HepG2 (cell line): Measurements from ENCODE around the gene AKTIP. TPM values are rescaled to one million over a fixed set of nuclear protein-coding genes. Genes with fewer than 3 reads are reported as not detected.
"Not testable (repeated sequence)": the region's sequence is repeated elsewhere in the genome, so short reads cannot be mapped to it uniquely, and the experiment has no call there.

Experiments
- ATAC-seq: fragments of 200-7000 bp; cut with Tn5 transposase; 3 replicates; pipeline ENCODE4 v1.9.1; 2020; ENCODE audit warnings: mild to moderate bottlenecking, moderate library complexity
- BruUV-seq: library from RNA; stranded (reverse); fragments of 400-500 nt; replicated peaks from 2 replicates; lab custom pipeline; 2021; lab: Mats Ljungman, UMichigan
- CTCF ChIA-PET: fragments of 300-600 bp; formaldehyde crosslinking; extraction: SDS; loops from one replicate; lab custom pipeline; 2021; ENCODE audit warnings: low total read pairs, inconsistent platforms, low intra/inter-chr PET ratio; lab: Yijun Ruan, JAX
- POLR2A ChIA-PET: fragments of 350-600 bp; sonication (Branson Sonifier 250); formaldehyde crosslinking; loops from one replicate; lab custom pipeline; 2020; ENCODE audit warnings: antibody characterized with exemption, inconsistent platforms; lab: Yijun Ruan, JAX
- DNase-seq: peaks from one replicate; pipeline ENCODE4 v3.0.0-alpha.2; 2015; ENCODE audit warnings: low spot score
- FAIRE-seq: peaks from 3 replicates; lab custom pipeline; 2011; peaks lifted over from hg19 to GRCh38; lab: Jason Lieb, UNC
- H2AFZ ChIP-seq: one replicate; pipeline ENCODE4 v1.6.1; 2011; ENCODE audit warnings: low read length, inconsistent platforms
- H3K27ac ChIP-seq: fragments of 300-600 bp; 3 replicates; pipeline ENCODE4 v1.8.0; 2011; ENCODE audit warnings: mixed run types, mild to moderate bottlenecking, mixed read lengths, low read length, inconsistent platforms; ENCODE audit not compliant: insufficient read depth; ENCODE audit errors: extremely low read length
- H3K27me3 ChIP-seq, 2 experiments: fragments of 200-600 bp in 1 of 2; 2 replicates in 1 of 2; 3 replicates in 1 of 2; pipeline versions ENCODE4 v1.6.0 to v1.8.0; 2011; ENCODE audit warnings: low read length in 2 of 2, mild to moderate bottlenecking in 2 of 2, moderate library complexity in 2 of 2, inconsistent platforms in 1 of 2; ENCODE audit not compliant: insufficient read depth in 2 of 2, control insufficient read depth in 1 of 2
- H3K36me3 ChIP-seq, 2 experiments: fragments of 200-600 bp in 1 of 2; replicated peaks in 1 of 2; 2 replicates in 1 of 2; 3 replicates in 1 of 2; pipeline versions ENCODE4 v1.5.1 to v1.8.0; 2011; ENCODE audit warnings: low read length in 2 of 2, inconsistent platforms in 1 of 2; ENCODE audit not compliant: insufficient read depth in 2 of 2, control insufficient read depth in 1 of 2
- H3K4me1 ChIP-seq: 2 replicates; pipeline ENCODE4 v1.5.1; 2012; ENCODE audit warnings: low read length, inconsistent platforms; ENCODE audit not compliant: insufficient read depth
- H3K4me2 ChIP-seq: 2 replicates; pipeline ENCODE4 v1.6.0; 2011; ENCODE audit warnings: low read depth, low read length, inconsistent platforms
- H3K4me3 ChIP-seq, 3 experiments: fragments of 200-600 bp in 1 of 3; sonication (generic), shearing (Covaris generic) in 1 of 3; replicated peaks in 1 of 3; 2 replicates each; pipeline ENCODE4 v1.5.1; 2011 to 2016; ENCODE audit warnings: low read length in 3 of 3, inconsistent platforms in 2 of 3, low read depth in 2 of 3, mild to moderate bottlenecking in 2 of 3, control low read depth in 1 of 3, mixed read lengths in 1 of 3; ENCODE audit not compliant: insufficient read depth in 1 of 3
- H3K79me2 ChIP-seq: one replicate; pipeline ENCODE4 v1.6.1; 2011; ENCODE audit warnings: low read length, inconsistent platforms; ENCODE audit not compliant: insufficient read depth
- H3K9ac ChIP-seq: 2 replicates; pipeline ENCODE4 v1.6.0; 2011; ENCODE audit warnings: mild to moderate bottlenecking, low read depth, low read length, inconsistent platforms; ENCODE audit not compliant: insufficient read depth
- H3K9me3 ChIP-seq: 2 replicates; pipeline ENCODE4 v1.5.1; 2012; ENCODE audit warnings: mild to moderate bottlenecking, low read length
- H4K20me1 ChIP-seq: 2 replicates; pipeline ENCODE4 v1.6.0; 2011; ENCODE audit warnings: inconsistent platforms, mild to moderate bottlenecking, low read length, moderate library complexity; ENCODE audit not compliant: insufficient read depth
- WGBS: methylation state at CpG from one replicate; pipeline ENCODE4 v1.1.6; 2017; ENCODE audit warnings: low lambda C conversion rate; 5-methylcytosine and 5-hydroxymethylcytosine counted together
- in situ Hi-C: cut with HindIII; loops from 2 replicates; pipeline ENCODE4 v1.10.0; 2017; ENCODE audit warnings: low pct_unique_long_range_greater_than_20kb; ENCODE audit not compliant: extremely low pct_ligation_motif_present
- intact Hi-C: fragments of 100-400 bp; cut with micrococcal nuclease; formaldehyde crosslinking; loops from one replicate; pipeline ENCODE4 v1.10.0; 2022; ENCODE audit not compliant: unreplicated experiment
- polyA plus RNA-seq, 8 experiments: library from polyadenylated mRNA; depleted of rRNA in 3 of 8; stranded (reverse) in 7 of 8; unstranded in 1 of 8; fragments of >200 nt; fragmentation: Illumina TruSeq in 4 of 8; extraction: Trizol in 4 of 8; gene quantifications; 2 replicates each; pipeline versions ENCODE4 v1.2.1 to v1.2.3, GENCODE V29; 2011 to 2016; ENCODE audit warnings: low read depth in 4 of 8, missing spikeins in 1 of 8, mixed read lengths in 1 of 8; ENCODE audit not compliant: insufficient read depth in 1 of 8
- total RNA-seq, 5 experiments: library from RNA; depleted of rRNA; stranded (reverse); fragments of >200 nt; fragmentation: Illumina TruSeq; extraction: Trizol; gene quantifications; 2 replicates each; pipeline ENCODE4 v1.2.3, GENCODE V29; 2016; ENCODE audit warnings: low read depth in 1 of 5
- TF ChIP-seq, protein P1 (sequence below): sonication (generic); formaldehyde crosslinking; IDR thresholded peaks from 2 replicates; pipeline ENCODE4 v1.5.1; 2020; ENCODE audit warnings: mild to moderate bottlenecking, missing genetic modification reagents, moderate library complexity
- TF ChIP-seq, protein P2 (sequence below): sonication (generic); formaldehyde crosslinking; IDR thresholded peaks from 2 replicates; pipeline ENCODE4 v1.9.0; 2022; ENCODE audit warnings: missing genetic modification reagents, mild to moderate bottlenecking, borderline replicate concordance

AKTIP gene
- total and polyA plus RNA-seq, 2 of the 13 experiments (the other 11 are each of a cell fraction or from before 2014, with no cell fraction given), result 28.8 to 49.0 TPM

DNA sequence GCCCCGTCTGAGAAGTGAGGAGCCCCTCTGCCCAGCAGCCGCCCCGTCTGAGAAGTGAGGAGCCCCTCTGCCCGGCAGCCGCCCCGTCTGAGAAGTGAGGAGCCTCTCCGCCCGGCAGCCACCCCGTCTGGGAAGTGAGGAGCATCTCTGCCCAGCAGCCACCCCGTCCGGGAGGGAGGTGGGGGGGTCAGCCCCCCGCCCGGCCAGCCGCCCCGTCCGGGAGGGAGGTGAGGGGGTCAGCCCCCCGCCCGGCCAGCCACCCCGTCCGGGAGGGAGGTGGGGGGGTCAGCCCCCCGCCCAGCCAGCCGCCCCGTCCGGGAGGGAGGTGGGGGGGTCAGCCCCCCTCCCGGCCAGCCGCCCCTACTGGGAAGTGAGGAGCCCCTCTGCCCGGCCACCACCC, 36.3 kb upstream of the AKTIP start:
- Histone ChIP-seq H3K4me2 (0 out of 2 replicates have a peak overlapping the region, but pooled peaks have one; percentile 43), H3K4me1 (peaks cover 52% of the 10 kb centered on the region), H3K27ac (peak overlapping the region; percentile 48)
- H3K36me3 ChIP-seq, H2AFZ ChIP-seq, H3K4me3 ChIP-seq, H3K27me3 ChIP-seq, CTCF ChIA-PET, POLR2A ChIA-PET, ATAC-seq, DNase-seq, BruUV-seq, H4K20me1 ChIP-seq, intact Hi-C loops, H3K9ac ChIP-seq, in situ Hi-C loops, FAIRE-seq, H3K79me2 ChIP-seq, H3K9me3 ChIP-seq: not testable (repeated sequence)
- TF ChIP-seq, protein P1, sequence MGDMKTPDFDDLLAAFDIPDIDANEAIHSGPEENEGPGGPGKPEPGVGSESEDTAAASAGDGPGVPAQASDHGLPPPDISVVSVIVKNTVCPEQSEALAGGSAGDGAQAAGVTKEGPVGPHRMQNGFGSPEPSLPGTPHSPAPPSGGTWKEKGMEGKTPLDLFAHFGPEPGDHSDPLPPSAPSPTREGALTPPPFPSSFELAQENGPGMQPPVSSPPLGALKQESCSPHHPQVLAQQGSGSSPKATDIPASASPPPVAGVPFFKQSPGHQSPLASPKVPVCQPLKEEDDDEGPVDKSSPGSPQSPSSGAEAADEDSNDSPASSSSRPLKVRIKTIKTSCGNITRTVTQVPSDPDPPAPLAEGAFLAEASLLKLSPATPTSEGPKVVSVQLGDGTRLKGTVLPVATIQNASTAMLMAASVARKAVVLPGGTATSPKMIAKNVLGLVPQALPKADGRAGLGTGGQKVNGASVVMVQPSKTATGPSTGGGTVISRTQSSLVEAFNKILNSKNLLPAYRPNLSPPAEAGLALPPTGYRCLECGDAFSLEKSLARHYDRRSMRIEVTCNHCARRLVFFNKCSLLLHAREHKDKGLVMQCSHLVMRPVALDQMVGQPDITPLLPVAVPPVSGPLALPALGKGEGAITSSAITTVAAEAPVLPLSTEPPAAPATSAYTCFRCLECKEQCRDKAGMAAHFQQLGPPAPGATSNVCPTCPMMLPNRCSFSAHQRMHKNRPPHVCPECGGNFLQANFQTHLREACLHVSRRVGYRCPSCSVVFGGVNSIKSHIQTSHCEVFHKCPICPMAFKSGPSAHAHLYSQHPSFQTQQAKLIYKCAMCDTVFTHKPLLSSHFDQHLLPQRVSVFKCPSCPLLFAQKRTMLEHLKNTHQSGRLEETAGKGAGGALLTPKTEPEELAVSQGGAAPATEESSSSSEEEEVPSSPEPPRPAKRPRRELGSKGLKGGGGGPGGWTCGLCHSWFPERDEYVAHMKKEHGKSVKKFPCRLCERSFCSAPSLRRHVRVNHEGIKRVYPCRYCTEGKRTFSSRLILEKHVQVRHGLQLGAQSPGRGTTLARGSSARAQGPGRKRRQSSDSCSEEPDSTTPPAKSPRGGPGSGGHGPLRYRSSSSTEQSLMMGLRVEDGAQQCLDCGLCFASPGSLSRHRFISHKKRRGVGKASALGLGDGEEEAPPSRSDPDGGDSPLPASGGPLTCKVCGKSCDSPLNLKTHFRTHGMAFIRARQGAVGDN, result peak; percentile 40
- TF ChIP-seq, protein P2, sequence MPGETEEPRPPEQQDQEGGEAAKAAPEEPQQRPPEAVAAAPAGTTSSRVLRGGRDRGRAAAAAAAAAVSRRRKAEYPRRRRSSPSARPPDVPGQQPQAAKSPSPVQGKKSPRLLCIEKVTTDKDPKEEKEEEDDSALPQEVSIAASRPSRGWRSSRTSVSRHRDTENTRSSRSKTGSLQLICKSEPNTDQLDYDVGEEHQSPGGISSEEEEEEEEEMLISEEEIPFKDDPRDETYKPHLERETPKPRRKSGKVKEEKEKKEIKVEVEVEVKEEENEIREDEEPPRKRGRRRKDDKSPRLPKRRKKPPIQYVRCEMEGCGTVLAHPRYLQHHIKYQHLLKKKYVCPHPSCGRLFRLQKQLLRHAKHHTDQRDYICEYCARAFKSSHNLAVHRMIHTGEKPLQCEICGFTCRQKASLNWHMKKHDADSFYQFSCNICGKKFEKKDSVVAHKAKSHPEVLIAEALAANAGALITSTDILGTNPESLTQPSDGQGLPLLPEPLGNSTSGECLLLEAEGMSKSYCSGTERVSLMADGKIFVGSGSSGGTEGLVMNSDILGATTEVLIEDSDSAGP (CRISPR knock-in tag), result peak; percentile 20; the same call in 1 of the 2 replicates
- 33% methylated on average over 8 of the region's 27 CpGs for WGBS
